ENCODE measurements around the gene TMEM9. TPM values are rescaled to one million over a fixed set of nuclear protein-coding genes. Genes with fewer than 3 reads are reported as not detected.

The TMEM9 gene
- total and polyA plus RNA-seq, 2 of the 8 experiments (the other 6 are each of a cell fraction or from before 2014, with no cell fraction given), result 79.9 to 181 TPM

GRCh38 chr1:201116091-201116490, 38.2 kb downstream of the TMEM9 start:
- Histone ChIP-seq H3K9me3 (ENCODE audit: insufficient read depth in 2 of 2, low read depth in 1 of 2, low read length in 1 of 2) (no peaks in the 10 kb centered on the region; a peak in 1 of 4 replicates), H2AK5ac (ENCODE audit: low read depth, low read length) (no peak overlapping the region), H3K79me2 (ENCODE audit: control insufficient read depth in 1 of 2, insufficient read depth in 2 of 2, low read length in 2 of 2) (no peaks in the 10 kb centered on the region), H2BK5ac (ENCODE audit: low read depth, low read length) (no peak overlapping the region), H3K4me1 (replicated peaks in 1 of 4; ENCODE audit: control insufficient read depth in 3 of 4, insufficient read depth in 4 of 4, low read length in 3 of 4) (peaks cover 0 to 8% (median under 1%) of the 10 kb centered on the region in 4 experiments; a peak in 1 of 7 replicates), H2BK12ac (ENCODE audit: low read depth, low read length) (no peak overlapping the region), H3K27me3 (replicated peaks in 1 of 4; ENCODE audit: control insufficient read depth in 3 of 4, extremely low read depth in 1 of 4, insufficient read depth in 3 of 4, low read length in 3 of 4) (peaks cover 9 to 27% (median 21%) of the 10 kb centered on the region in 4 experiments), H2BK15ac (ENCODE audit: low read length) (no peak overlapping the region), H2AFZ (ENCODE audit: low read length) (no peak overlapping the region), H3K14ac (ENCODE audit: insufficient read length) (no peak overlapping the region), H4K5ac (ENCODE audit: insufficient read length, low read depth, low read length) (no peak overlapping the region), H2BK120ac (replicated peaks; ENCODE audit: low read depth, low read length) (no peak overlapping the region), H3K79me1 (ENCODE audit: low read depth, low read length) (no peaks in the 10 kb centered on the region), H3K23ac (ENCODE audit: insufficient read length) (no peak overlapping the region), H3K36me3 (ENCODE audit: control insufficient read depth in 2 of 4, insufficient read depth in 4 of 4, low read length in 3 of 4) (no peaks in the 10 kb centered on the region), H4K20me1 (replicated peaks in 1 of 2; ENCODE audit: control insufficient read depth in 1 of 2, insufficient read depth in 2 of 2, low read length in 2 of 2) (no peaks in the 10 kb centered on the region), H3K4me2 (ENCODE audit: insufficient read depth in 1 of 2, low read depth in 2 of 2, low read length in 2 of 2) (no peak overlapping the region), H3K56ac (replicated peaks; ENCODE audit: insufficient read length, low read depth, low read length) (no peak overlapping the region), H3K4ac (replicated peaks; ENCODE audit: insufficient read length, low read depth, low read length) (no peak overlapping the region), H3K23me2 (ENCODE audit: low read depth, low read length) (peaks cover 7% of the 10 kb centered on the region; the same call in 1 of the 2 replicates), H3K27ac (ENCODE audit: low read depth, low read length) (no peak overlapping the region), H4K8ac (ENCODE audit: extremely low read depth, insufficient read depth, low read length) (no peak overlapping the region), H2BK20ac (ENCODE audit: low read length) (no peak overlapping the region), H3K4me3 (ENCODE audit: extremely low read depth in 1 of 4, insufficient read depth in 2 of 4, low read depth in 3 of 4, low read length in 4 of 4) (no peak overlapping the region), H3K9ac (replicated peaks in 1 of 4; ENCODE audit: extremely low read depth in 1 of 4, low read depth in 3 of 4, low read length in 3 of 4) (no peak overlapping the region), H4K91ac (replicated peaks; ENCODE audit: insufficient read length, low read length) (no peak overlapping the region), H3K18ac (ENCODE audit: extremely low read depth, low read length) (no peak overlapping the region)
- CTCF ChIA-PET (ENCODE audit: partially characterized antibody), result interaction anchor here (0.8 to 16.3 kb wide), 14 partner anchors 8 to 677 kb away, joined by 3 to 343 read pairs (median 3); partner anchors contain the start of gene ASCL5
- DNase-seq (ENCODE audit: low read depth in 1 of 2, low spot score in 2 of 2), result no peak
- FAIRE-seq, result no peak
- WGBS, 2 experiments (ENCODE audit: extremely low coverage in 1 of 2, insufficient coverage in 1 of 2, insufficient read length in 1 of 2, insufficient replicate concordance in 2 of 2, low coverage in 1 of 2, low lambda C conversion rate in 2 of 2, missing lambda C conversion rate in 1 of 2), result 90% methylated on average over 2 of the region's 2 CpGs; no CpG with 5 or more reads in 1 of the 2 experiments
- POLR2A ChIA-PET (ENCODE audit: partially characterized antibody), result no interaction called here
- no peak for TF ChIP-seq CBX8 (IDR thresholded peaks at IDR 0.05; ENCODE audit: borderline replicate concordance, low read depth, low read length)
- TF ChIP-seq NANOG (IDR thresholded peaks at IDR 0.05; ENCODE audit: insufficient read depth, low read depth, low read length, poor library complexity, severe bottlenecking), result no peak
- TF ChIP-seq POU5F1 (IDR thresholded peaks at IDR 0.05; ENCODE audit: low read depth, low read length), result no peak
- TF ChIP-seq SP1 (IDR thresholded peaks at IDR 0.05; ENCODE audit: low read depth, low read length), result no peak
- TF ChIP-seq MAFK (IDR thresholded peaks at IDR 0.05; ENCODE audit: low read depth, low read length), result no peak
- no peak for TF ChIP-seq FOSL1 (IDR thresholded peaks at IDR 0.05; ENCODE audit: insufficient read depth, low read depth, low read length)
- TF ChIP-seq RAD21 (IDR thresholded peaks at IDR 0.05 in 1 of 2, conservative IDR thresholded peaks at IDR 0.05 in 1 of 2; ENCODE audit: low read depth in 2 of 2, low read length in 2 of 2), result no peak
- no peak for TF ChIP-seq JUN (IDR thresholded peaks at IDR 0.05; ENCODE audit: low read depth, low read length)
- no peak for TF ChIP-seq RBBP5 (IDR thresholded peaks at IDR 0.05; ENCODE audit: borderline replicate concordance, low read depth, low read length)
- no peak for TF ChIP-seq RFX5 (IDR thresholded peaks at IDR 0.05; ENCODE audit: borderline replicate concordance, low read depth, low read length)
- no peak for TF ChIP-seq EGR1 (IDR thresholded peaks at IDR 0.05; ENCODE audit: borderline replicate concordance, low read depth, low read length)
- no peak for TF ChIP-seq RNF2 (IDR thresholded peaks at IDR 0.05; ENCODE audit: borderline replicate concordance, low read depth, low read length, missing control alignments, poor library complexity, severe bottlenecking)
- no peak for TF ChIP-seq NRF1 (IDR thresholded peaks at IDR 0.05; ENCODE audit: low read depth, low read length)
- no peak for TF ChIP-seq SP2 (IDR thresholded peaks at IDR 0.05; ENCODE audit: low read length)
